ACHN (cell line): Measurements from ENCODE around the gene MMP10.

Experiments
- DNase-seq: peaks from one replicate; pipeline ENCODE4 v3.0.0-alpha.2; 2015
- in situ Hi-C: cut with HindIII; loops from 2 replicates; pipeline ENCODE4 v1.10.0; 2017; ENCODE audit warnings: low sequenced_read_pairs, low pct_ligation_motif_present, low pct_unique_long_range_greater_than_20kb

Gene MMP10

GRCh38 chr11:102788334-102788995, 8.0 kb upstream of the MMP10 start:
- no peak for DNase-seq
- in situ Hi-C loops, result no loop called here

GRCh38 chr11:102784380-102784779, 4.0 kb upstream of the MMP10 start:
- in situ Hi-C loops, result no loop called here
- no peak for DNase-seq

GRCh38 chr11:102783720-102784119, 3.3 kb upstream of the MMP10 start:
- DNase-seq, result no peak
- in situ Hi-C loops, result no loop called here

GRCh38 chr11:102783016-102783415, 2.6 kb upstream of the MMP10 start:
- in situ Hi-C loops, result no loop called here
- no peak for DNase-seq

GRCh38 chr11:102781676-102782075, 1.2 kb upstream of the MMP10 start:
- in situ Hi-C loops, result no loop called here
- DNase-seq, result no peak

- in situ Hi-C loops, result no loop called here
- DNase-seq, result no peak
Observed at GRCh38 chr11:102776454-102776853, 4.0 kb downstream of the MMP10 start.

- in situ Hi-C loops, result no loop called here
- DNase-seq, result no peak
Observed at GRCh38 chr11:102773386-102773785, 7.0 kb downstream of the MMP10 start.

- no peak for DNase-seq
- in situ Hi-C loops, result no loop called here
Observed at GRCh38 chr11:102771351-102771750, 9.1 kb downstream of the MMP10 start.

GRCh38 chr11:102770191-102770590, 10.2 kb downstream of the MMP10 start:
- no peak for DNase-seq
- in situ Hi-C loops, result no loop called here

- in situ Hi-C loops, result no loop called here
- DNase-seq, result no peak
Observed at GRCh38 chr11:102767800-102768199, 12.6 kb downstream of the MMP10 start.

- in situ Hi-C loops, result no loop called here
- no peak for DNase-seq
Observed at GRCh38 chr11:102763440-102763839, 17.0 kb downstream of the MMP10 start.

- no peak for DNase-seq
- in situ Hi-C loops, result no loop called here
Observed at GRCh38 chr11:102762361-102762767, 18.1 kb downstream of the MMP10 start.

GRCh38 chr11:102761646-102762238, 18.7 kb downstream of the MMP10 start:
- in situ Hi-C loops, result no loop called here
- peak; percentile 39 for DNase-seq

- no peak for DNase-seq
- in situ Hi-C loops, result no loop called here
Observed at GRCh38 chr11:102760344-102761035, 19.9 kb downstream of the MMP10 start.

GRCh38 chr11:102757823-102758549, 22.4 kb downstream of the MMP10 start:
- in situ Hi-C loops, result no loop called here
- no peak for DNase-seq

GRCh38 chr11:102753267-102753666, 27.2 kb downstream of the MMP10 start:
- no peak for DNase-seq
- in situ Hi-C loops, result no loop called here

- in situ Hi-C loops, result no loop called here
- no peak for DNase-seq
Observed at GRCh38 chr11:102751673-102752072, 28.8 kb downstream of the MMP10 start.

- in situ Hi-C loops, result no loop called here
- DNase-seq, result no peak
Observed at GRCh38 chr11:102749101-102749722, 31.2 kb downstream of the MMP10 start.
